Measurements from ENCODE around the gene NTM.

Gene NTM

DNA sequence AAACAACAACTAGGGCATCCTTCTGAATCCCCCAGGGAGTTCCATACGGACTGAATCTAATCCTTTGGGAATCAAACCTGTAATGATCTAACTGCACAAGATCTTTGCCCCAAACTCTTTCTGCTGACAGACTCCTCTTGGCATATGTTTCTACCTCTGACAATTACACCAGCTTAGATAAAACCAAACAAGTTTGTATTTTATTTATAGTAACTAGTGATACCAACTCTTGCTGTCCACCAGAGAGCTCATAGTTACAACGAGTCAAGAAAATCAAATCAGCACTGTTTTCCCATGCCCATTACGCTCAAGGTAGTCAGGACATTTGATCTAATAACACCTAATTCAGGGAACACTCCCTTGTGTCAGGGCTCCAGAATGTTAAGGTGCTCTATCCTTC, 972.0 kb downstream of the NTM start:
- 65% methylated on average over 3 of the region's 3 CpGs for WGBS

DNA sequence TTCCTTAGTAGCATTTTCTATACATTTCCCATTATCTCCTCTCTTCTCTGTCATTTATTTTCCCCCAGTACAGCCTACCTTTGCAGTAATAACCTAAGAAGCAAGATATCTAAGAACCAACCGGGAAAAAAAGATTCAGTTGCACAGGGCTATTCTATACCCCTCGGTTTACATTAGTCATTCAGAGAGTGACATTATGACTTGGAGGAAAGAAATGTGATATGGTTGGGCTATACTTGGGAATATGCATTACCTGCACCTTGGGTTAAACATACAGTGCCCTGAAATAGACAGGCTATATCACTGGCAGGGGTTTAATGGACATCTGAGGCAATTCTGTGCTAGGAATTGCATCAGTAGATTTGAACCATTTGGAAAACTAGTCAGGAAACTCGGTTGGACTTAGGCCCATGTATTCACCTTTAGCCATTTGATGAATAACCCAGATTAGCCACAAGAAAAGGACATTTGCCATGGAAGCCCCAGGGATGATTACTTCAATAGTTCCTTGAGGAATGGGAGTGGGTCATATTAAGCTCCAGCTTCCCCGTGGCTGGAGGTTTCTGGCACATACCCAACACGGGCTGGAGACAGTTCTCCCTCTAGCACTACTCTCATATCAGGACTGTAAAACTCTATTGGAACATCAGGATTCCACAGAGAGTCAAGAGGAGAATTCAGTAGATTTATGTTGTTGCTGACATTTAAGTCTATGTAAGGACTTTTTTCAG, 973.2 kb downstream of the NTM start:
- H3K4me1 ChIP-seq (ENCODE audit: control insufficient read depth, insufficient read depth, low read depth, low read length): no peaks in the 10 kb centered on the region
- H2BK120ac ChIP-seq (ENCODE audit: low read depth, low read length): no peak overlapping the region
- H3K9ac ChIP-seq (ENCODE audit: low read length): no peak overlapping the region
- no peak overlapping the region for H2BK15ac ChIP-seq (ENCODE audit: low read depth, poor library complexity, severe bottlenecking)
- WGBS: 41% methylated on average over 4 of the region's 5 CpGs
- H2AFZ ChIP-seq (ENCODE audit: low read depth, low read length): no peak overlapping the region
- peaks cover 14 to 43% of the 10 kb centered on the region in 2 experiments for H3K27me3 ChIP-seq (ENCODE audit: control insufficient read depth in 1 of 2, insufficient read depth in 1 of 2, low read length in 2 of 2)
- H3K4me2 ChIP-seq (ENCODE audit: low read length, poor library complexity, severe bottlenecking): no peak overlapping the region
- no peak overlapping the region for H2BK12ac ChIP-seq (ENCODE audit: low read length in 2 of 2)
- no peak for DNase-seq
- no peak overlapping the region for H4K91ac ChIP-seq (ENCODE audit: low read length)
- H3K4ac ChIP-seq (ENCODE audit: low read depth in 1 of 2, low read length in 2 of 2): no peak overlapping the region
- no peaks in the 10 kb centered on the region for H3K9me3 ChIP-seq (ENCODE audit: control insufficient read depth, low read length)
- no peak overlapping the region for H3K23ac ChIP-seq (ENCODE audit: low read length in 2 of 2)
- no peaks in the 10 kb centered on the region for H3K79me1 ChIP-seq (replicated peaks; ENCODE audit: low read length, poor library complexity, severe bottlenecking)
- no peak overlapping the region for H4K8ac ChIP-seq (ENCODE audit: low read length)
- no peak overlapping the region for H3K27ac ChIP-seq (ENCODE audit: low read length, poor library complexity, severe bottlenecking)
- no peak overlapping the region for H2BK5ac ChIP-seq (ENCODE audit: low read depth, low read length, poor library complexity, severe bottlenecking)
- no peaks in the 10 kb centered on the region for H3K36me3 ChIP-seq (ENCODE audit: control insufficient read depth in 1 of 2, insufficient read depth in 2 of 2, low read depth in 1 of 2, low read length in 2 of 2)
- H3K18ac ChIP-seq (ENCODE audit: low read depth in 1 of 2, low read length in 2 of 2): no peak overlapping the region
- no peak overlapping the region for H2AK5ac ChIP-seq (ENCODE audit: low read length, severe bottlenecking)
- H3K14ac ChIP-seq (ENCODE audit: low read length in 2 of 2): no peak overlapping the region
- H3K4me3 ChIP-seq (ENCODE audit: insufficient read depth in 1 of 2, low read depth in 1 of 2, low read length in 2 of 2): no peak overlapping the region

More for the DNA sequence above, 972.0 kb downstream of the NTM start:
- no peak overlapping the region for H2BK120ac ChIP-seq (ENCODE audit: low read depth, low read length)
- H2AFZ ChIP-seq (ENCODE audit: low read depth, low read length): no peak overlapping the region
- no peak overlapping the region for H2AK5ac ChIP-seq (ENCODE audit: low read length, severe bottlenecking)
- no peaks in the 10 kb centered on the region for H3K36me3 ChIP-seq (ENCODE audit: control insufficient read depth in 1 of 2, insufficient read depth in 2 of 2, low read depth in 1 of 2, low read length in 2 of 2)
- no peak overlapping the region for H3K4me3 ChIP-seq (ENCODE audit: insufficient read depth in 1 of 2, low read depth in 1 of 2, low read length in 2 of 2)
- H3K79me1 ChIP-seq (replicated peaks; ENCODE audit: low read length, poor library complexity, severe bottlenecking): no peaks in the 10 kb centered on the region
- H3K27ac ChIP-seq (ENCODE audit: low read length, poor library complexity, severe bottlenecking): no peak overlapping the region
- no peaks in the 10 kb centered on the region for H3K9me3 ChIP-seq (ENCODE audit: control insufficient read depth, low read length)
- no peak overlapping the region for H3K4me2 ChIP-seq (ENCODE audit: low read length, poor library complexity, severe bottlenecking)
- no peak overlapping the region for H4K91ac ChIP-seq (ENCODE audit: low read length)
- no peak overlapping the region for H2BK5ac ChIP-seq (ENCODE audit: low read depth, low read length, poor library complexity, severe bottlenecking)
- H4K8ac ChIP-seq (ENCODE audit: low read length): no peak overlapping the region
- H3K23ac ChIP-seq (ENCODE audit: low read length in 2 of 2): no peak overlapping the region
- H3K9ac ChIP-seq (ENCODE audit: low read length): no peak overlapping the region
- no peak for DNase-seq
- H3K18ac ChIP-seq (ENCODE audit: low read depth in 1 of 2, low read length in 2 of 2): no peak overlapping the region
- no peak overlapping the region for H3K14ac ChIP-seq (ENCODE audit: low read length in 2 of 2)
- H2BK12ac ChIP-seq (ENCODE audit: low read length in 2 of 2): no peak overlapping the region
- no peak overlapping the region for H3K4ac ChIP-seq (ENCODE audit: low read depth in 1 of 2, low read length in 2 of 2)
- no peak overlapping the region for H2BK15ac ChIP-seq (ENCODE audit: low read depth, poor library complexity, severe bottlenecking)
- no peaks in the 10 kb centered on the region for H3K4me1 ChIP-seq (ENCODE audit: control insufficient read depth, insufficient read depth, low read depth, low read length)
- peaks cover 2 to 39% of the 10 kb centered on the region in 2 experiments for H3K27me3 ChIP-seq (ENCODE audit: control insufficient read depth in 1 of 2, insufficient read depth in 1 of 2, low read length in 2 of 2)

DNA sequence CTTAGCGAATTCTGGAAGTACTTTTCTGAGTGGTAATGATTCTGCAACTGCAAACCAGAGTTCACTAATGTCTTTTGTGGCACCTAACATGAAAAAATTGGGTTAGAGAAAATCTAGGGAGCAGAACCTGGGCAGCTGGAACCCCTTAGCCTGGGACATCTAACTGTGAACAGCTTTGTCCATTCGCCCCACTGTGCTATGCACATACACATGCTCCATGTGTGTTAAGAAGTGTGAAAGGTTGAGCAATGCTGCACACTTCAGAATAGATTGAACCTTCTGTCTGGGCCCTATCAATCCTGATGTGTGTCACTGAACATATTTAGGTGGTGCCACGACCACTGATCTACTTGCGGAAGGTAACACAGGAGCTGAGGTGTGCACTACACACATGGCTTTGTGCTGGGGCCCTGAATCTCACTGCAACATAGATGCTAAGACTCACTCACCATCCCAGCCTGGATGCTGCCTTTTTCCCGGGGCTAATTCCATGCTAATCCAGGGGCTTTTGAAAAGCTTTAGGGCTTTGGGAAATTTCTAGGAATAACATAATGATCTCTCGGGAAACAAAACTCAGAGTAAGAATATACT, 976.2 kb downstream of the NTM start:
- Histone ChIP-seq H3K23ac (ENCODE audit: low read length in 2 of 2) (no peak overlapping the region), H2BK15ac (ENCODE audit: low read depth, poor library complexity, severe bottlenecking) (no peak overlapping the region)

DNA sequence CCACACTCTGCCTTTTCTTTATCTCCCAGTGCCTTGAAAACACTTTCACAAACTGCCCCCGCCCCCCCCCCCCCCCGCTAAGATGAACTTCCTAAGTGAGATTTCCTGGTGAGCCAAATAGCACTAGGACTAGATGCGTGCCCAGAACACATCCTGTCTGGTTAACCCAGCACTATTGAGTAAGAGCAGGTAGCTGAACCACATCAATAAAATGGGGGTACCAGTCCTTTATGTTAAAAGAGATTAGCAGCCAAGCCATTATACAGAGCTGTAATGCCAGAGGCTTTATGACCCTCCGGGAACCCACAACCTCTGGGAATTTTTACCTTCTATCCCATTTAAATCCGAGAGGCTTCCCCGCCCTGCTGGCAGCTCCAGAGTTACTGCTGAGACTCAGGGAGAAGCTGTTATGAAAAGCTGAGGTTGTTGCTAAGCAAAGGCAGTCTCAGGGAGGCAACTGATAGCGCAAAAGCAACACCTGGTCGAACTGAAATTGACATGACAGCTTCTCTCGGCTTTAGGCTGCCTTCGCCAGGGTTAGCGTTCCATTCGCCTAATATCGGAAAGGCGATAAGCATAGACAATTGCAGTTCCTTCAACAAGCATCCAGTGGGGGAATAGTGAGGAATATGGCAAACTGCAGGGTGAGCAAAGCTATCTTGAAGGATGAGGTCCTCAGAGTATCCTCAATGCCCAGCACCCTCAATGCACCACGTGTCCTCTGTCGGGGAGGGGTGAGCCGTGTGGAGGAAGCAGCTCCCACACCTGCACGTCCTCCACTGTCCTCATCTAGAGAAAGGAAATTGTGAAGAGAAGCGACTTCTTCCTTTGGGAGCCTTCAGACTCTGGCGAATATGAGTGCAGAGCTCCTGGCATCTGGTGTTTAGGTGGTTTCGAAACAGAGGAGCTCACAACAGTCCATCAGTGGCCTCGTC, 977.0 kb downstream of the NTM start:
- H3K18ac ChIP-seq (ENCODE audit: low read depth in 1 of 2, low read length in 2 of 2): no peak overlapping the region
- 71% methylated on average over 20 of the region's 22 CpGs for WGBS
- no peaks in the 10 kb centered on the region for H3K9me3 ChIP-seq (ENCODE audit: control insufficient read depth, low read length)
- H2AFZ ChIP-seq (ENCODE audit: low read depth, low read length): no peak overlapping the region
- H4K8ac ChIP-seq (ENCODE audit: low read length): no peak overlapping the region
- H4K91ac ChIP-seq (ENCODE audit: low read length): no peak overlapping the region
- H2BK120ac ChIP-seq (ENCODE audit: low read depth, low read length): no peak overlapping the region
- H3K27me3 ChIP-seq (ENCODE audit: control insufficient read depth in 1 of 2, insufficient read depth in 1 of 2, low read length in 2 of 2): peaks cover 24 to 37% of the 10 kb centered on the region in 2 experiments
- no peak overlapping the region for H3K23ac ChIP-seq (ENCODE audit: low read length in 2 of 2)
- H2BK12ac ChIP-seq (ENCODE audit: low read length in 2 of 2): no peak overlapping the region
- H3K9ac ChIP-seq (ENCODE audit: low read length): no peak overlapping the region
- no peak overlapping the region for H3K4ac ChIP-seq (ENCODE audit: low read depth in 1 of 2, low read length in 2 of 2)
- no peaks in the 10 kb centered on the region for H3K36me3 ChIP-seq (ENCODE audit: control insufficient read depth in 1 of 2, insufficient read depth in 2 of 2, low read depth in 1 of 2, low read length in 2 of 2)
- no peak overlapping the region for H2AK5ac ChIP-seq (ENCODE audit: low read length, severe bottlenecking)
- H3K27ac ChIP-seq (ENCODE audit: low read length, poor library complexity, severe bottlenecking): no peak overlapping the region
- no peak overlapping the region for H3K4me3 ChIP-seq (ENCODE audit: insufficient read depth in 1 of 2, low read depth in 1 of 2, low read length in 2 of 2)
- H3K4me1 ChIP-seq (ENCODE audit: control insufficient read depth, insufficient read depth, low read depth, low read length): no peaks in the 10 kb centered on the region
- H2BK15ac ChIP-seq (ENCODE audit: low read depth, poor library complexity, severe bottlenecking): no peak overlapping the region
- H2BK5ac ChIP-seq (ENCODE audit: low read depth, low read length, poor library complexity, severe bottlenecking): no peak overlapping the region
- H3K79me1 ChIP-seq (replicated peaks; ENCODE audit: low read length, poor library complexity, severe bottlenecking): no peaks in the 10 kb centered on the region
- no peak for DNase-seq
- H3K4me2 ChIP-seq (ENCODE audit: low read length, poor library complexity, severe bottlenecking): no peak overlapping the region
- no peak overlapping the region for H3K14ac ChIP-seq (ENCODE audit: low read length in 2 of 2)

More for the DNA sequence above, 976.2 kb downstream of the NTM start:
- no peak overlapping the region for H2BK120ac ChIP-seq (ENCODE audit: low read depth, low read length)
- H2AFZ ChIP-seq (ENCODE audit: low read depth, low read length): no peak overlapping the region
- H2AK5ac ChIP-seq (ENCODE audit: low read length, severe bottlenecking): no peak overlapping the region
- H3K36me3 ChIP-seq (ENCODE audit: control insufficient read depth in 1 of 2, insufficient read depth in 2 of 2, low read depth in 1 of 2, low read length in 2 of 2): no peaks in the 10 kb centered on the region
- no peak for DNase-seq
- H3K9ac ChIP-seq (ENCODE audit: low read length): no peak overlapping the region
- H4K91ac ChIP-seq (ENCODE audit: low read length): no peak overlapping the region
- H3K79me1 ChIP-seq (replicated peaks; ENCODE audit: low read length, poor library complexity, severe bottlenecking): no peaks in the 10 kb centered on the region
- H2BK12ac ChIP-seq (ENCODE audit: low read length in 2 of 2): no peak overlapping the region
- H3K4ac ChIP-seq (ENCODE audit: low read depth in 1 of 2, low read length in 2 of 2): no peak overlapping the region
- H3K27me3 ChIP-seq (ENCODE audit: control insufficient read depth in 1 of 2, insufficient read depth in 1 of 2, low read length in 2 of 2): peaks cover 24 to 45% of the 10 kb centered on the region in 2 experiments
- H3K18ac ChIP-seq (ENCODE audit: low read depth in 1 of 2, low read length in 2 of 2): no peak overlapping the region
- H3K4me2 ChIP-seq (ENCODE audit: low read length, poor library complexity, severe bottlenecking): no peak overlapping the region
- no peak overlapping the region for H3K4me3 ChIP-seq (ENCODE audit: insufficient read depth in 1 of 2, low read depth in 1 of 2, low read length in 2 of 2)
- no peak overlapping the region for H3K14ac ChIP-seq (ENCODE audit: low read length in 2 of 2)
- no peaks in the 10 kb centered on the region for H3K4me1 ChIP-seq (ENCODE audit: control insufficient read depth, insufficient read depth, low read depth, low read length)
- H4K8ac ChIP-seq (ENCODE audit: low read length): no peak overlapping the region
- 88% methylated on average over 4 of the region's 6 CpGs for WGBS
- H3K27ac ChIP-seq (ENCODE audit: low read length, poor library complexity, severe bottlenecking): no peak overlapping the region
- H3K9me3 ChIP-seq (ENCODE audit: control insufficient read depth, low read length): no peaks in the 10 kb centered on the region
- no peak overlapping the region for H2BK5ac ChIP-seq (ENCODE audit: low read depth, low read length, poor library complexity, severe bottlenecking)

Measured in mesenchymal stem cell (in vitro differentiated cells and primary cell).